Tibial nerve (tissue), 4 donors: Measurements from ENCODE around the gene ERAP2.
"Not testable (repeated sequence)": the region's sequence is repeated elsewhere in the genome, so short reads cannot be mapped to it uniquely, and the experiment has no call there.

Source experiments
- CTCF ChIP-seq, 5 experiments: fragments of 200-600 bp in 3 of 5; fragments of 450-650 bp in 2 of 5; sonication (generic) in 3 of 5; IDR thresholded peaks; one replicate each; pipeline ENCODE4 v1.5.1; 2016 to 2019; ENCODE audit warnings: antibody characterized with exemption in 5 of 5, mild to moderate bottlenecking in 3 of 5, moderate library complexity in 2 of 5
- EP300 ChIP-seq, 2 donors: sonication (generic); formaldehyde crosslinking; IDR thresholded peaks; one replicate each; pipeline ENCODE4 v1.6.1; 2017; ENCODE audit warnings: antibody characterized with exemption in 2 of 2, mild to moderate bottlenecking in 1 of 2
- POLR2A ChIP-seq, 2 donors: fragments of 450-650 bp; IDR thresholded peaks; one replicate each; pipeline ENCODE4 v1.6.1; 2017; ENCODE audit warnings: antibody characterized with exemption in 2 of 2, mild to moderate bottlenecking in 2 of 2, moderate library complexity in 2 of 2

- not testable (repeated sequence) for TF ChIP-seq POLR2A, CTCF, EP300 (IDR thresholded peaks at IDR 0.05)
These were observed 723 bp downstream of the ERAP2 start for GRCh38 chr5:96876977-96877469.
